Ramos (cell line): ENCODE data around the gene RAD51B.
"Not testable (repeated sequence)": the region's sequence is repeated elsewhere in the genome, so short reads cannot be mapped to it uniquely, and the experiment has no call there.

Source experiments
- in situ Hi-C: fragments of 300-500 bp; cut with MboI; formaldehyde crosslinking; loops from one replicate; pipeline ENCODE4 v1.14.3; 2022; ENCODE audit warnings: low sequenced_read_pairs; ENCODE audit not compliant: unreplicated experiment

The RAD51B gene

DNA sequence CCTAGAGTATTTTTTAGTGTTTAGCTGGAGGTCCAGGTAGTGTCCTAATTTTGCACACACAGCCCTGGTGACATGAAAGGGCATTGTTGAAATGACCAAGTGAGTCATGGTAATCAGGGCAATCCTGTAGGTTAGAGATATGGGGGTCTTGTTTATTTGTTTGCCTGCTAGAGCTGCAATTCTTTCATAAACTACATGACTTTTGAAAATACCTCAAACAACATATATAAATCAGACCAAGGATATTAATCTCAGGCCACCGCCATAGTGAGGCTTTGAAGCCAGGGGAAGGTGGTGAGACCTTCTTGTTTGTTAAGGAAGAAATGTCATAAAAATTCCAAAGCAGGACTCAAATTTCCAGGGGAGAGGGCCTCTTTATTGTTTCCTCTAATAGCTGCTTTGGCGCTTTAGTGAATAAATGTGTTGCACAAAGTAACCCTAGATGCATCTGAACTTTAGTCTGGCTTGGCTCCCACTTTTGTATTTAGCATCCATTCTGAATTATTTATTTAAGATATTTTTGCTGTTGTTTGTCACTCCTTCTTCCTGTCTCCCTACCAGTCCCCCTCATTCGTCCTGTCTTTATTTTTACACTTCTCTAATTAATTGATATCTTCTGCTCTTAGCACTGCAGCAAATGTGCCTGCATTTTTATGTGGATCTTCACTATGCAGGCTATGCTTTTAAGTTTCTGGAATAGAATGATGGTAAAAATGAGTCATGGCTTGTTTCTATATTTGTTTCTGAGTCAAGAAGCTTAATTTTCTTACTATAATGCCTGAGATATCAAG lies 430.3 kb downstream of the RAD51B start:
- in situ Hi-C loops: loop anchor here (10.0 to 25.0 kb wide), 2 partner anchors 313 to 535 kb away; no protein-coding TSS in a partner anchor

DNA sequence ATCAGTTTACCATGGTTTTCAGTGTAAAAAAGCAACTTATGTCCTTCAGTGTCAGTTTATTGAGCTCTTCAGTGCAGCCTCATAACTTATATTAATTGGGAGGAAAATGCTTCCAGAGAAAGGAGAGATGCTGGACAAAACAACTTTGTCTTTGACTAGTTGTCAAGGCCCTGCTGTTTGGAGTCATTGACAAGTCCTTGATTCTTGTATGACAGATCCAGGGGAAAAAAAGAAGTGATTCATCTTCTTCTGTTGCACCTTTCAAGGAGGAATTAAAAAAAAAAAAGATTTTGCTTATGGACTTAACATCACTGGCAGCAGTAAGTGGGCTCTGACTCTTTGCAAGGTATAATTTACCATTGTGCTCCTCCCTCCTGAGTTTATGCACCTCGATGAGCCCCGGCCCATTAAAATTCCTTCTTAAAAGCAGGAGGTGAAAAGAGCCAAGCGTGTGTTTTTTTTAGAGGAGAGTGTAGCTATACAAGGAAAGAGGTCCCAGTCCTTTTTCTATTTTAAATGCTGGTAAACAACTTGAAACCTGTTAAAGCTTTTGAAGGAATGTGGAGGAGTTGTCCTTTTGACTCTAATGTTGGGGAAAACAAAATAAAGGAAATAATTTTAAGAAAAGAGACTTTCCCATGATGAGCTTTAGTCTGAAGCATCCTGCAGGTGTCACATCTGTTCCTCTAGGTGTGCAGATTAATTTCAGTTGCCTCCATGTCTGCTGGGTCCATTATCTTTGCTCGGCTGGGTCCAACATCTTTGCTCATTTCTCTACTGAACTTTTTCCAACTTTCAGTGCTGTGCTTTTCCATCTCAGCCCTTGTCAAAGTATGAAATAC lies 431.6 kb downstream of the RAD51B start:
- in situ Hi-C loops: no loop called here

DNA sequence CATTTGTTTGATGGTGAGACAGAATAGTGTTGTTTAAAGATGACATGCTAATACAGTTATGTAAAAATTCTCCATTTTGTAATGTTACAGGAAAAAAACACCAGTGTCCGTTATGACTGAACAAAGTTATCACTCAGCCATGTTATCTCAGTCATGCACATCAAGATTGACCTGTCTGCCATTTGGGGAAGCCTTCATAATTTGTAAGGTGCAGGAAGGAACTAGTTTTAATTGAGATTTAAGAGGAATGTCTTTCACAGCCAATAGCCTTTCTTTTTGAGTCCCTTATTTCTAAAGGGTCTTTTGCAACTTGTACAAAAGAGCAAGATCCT lies 432.2 kb downstream of the RAD51B start:
- in situ Hi-C loops: no loop called here

DNA sequence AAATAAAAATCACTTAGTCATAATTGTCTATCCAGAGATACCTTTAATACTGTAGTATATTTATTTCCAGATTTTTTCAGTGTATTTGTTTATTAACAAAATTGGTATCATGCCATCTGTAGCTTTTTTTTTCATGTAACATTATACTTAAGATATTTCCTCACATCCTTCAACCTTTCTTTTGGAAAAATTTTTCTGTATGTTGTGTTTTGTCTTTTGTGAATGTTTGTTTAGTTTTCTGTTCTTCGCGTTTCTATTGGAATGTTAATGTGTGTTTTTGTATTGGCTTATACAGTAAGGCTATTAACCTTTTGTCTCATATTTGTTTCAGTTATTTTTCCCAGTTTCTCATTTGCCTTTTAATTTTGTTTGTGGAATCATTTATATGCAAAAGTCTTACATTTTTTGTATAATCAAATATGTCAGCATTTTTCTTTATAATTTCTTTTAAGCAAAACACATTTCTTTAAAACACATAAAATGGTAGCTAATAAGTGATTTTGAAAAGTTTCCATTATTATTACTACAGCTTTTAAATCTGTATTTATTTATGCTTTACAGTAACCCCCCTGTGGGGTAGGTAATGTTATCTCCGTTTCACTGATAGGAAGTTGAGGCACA lies 433.7 kb downstream of the RAD51B start:
- in situ Hi-C loops: no loop called here

DNA sequence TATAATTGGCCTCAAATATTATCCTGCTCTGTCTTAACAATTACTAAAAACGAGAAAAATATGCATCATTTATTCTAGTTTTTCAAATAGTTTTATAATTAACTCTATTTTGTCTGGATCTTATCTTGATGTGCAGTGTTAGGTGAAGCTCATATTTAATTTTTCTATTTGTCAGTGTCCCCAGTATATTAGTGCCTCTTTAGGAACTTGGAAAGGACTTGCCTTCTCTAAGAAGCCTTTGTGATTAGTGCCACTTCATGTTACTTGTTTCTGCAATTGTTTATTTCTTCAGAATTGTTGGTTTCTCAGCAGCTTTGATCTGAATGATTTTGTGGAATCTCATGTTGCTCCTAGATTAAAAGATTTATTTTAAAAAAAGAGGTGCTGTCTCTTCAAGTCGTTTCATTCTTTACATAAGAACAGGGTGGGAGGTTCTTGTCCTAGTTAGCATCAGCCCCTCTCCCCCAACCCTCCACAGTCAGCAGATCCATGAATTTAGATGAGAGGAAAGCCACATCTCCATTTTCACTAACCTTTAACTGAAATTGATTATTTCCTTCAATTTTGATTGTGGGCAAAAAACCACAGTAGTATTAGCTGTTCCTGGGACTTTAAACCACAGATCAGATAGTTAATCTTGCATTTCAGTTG lies 434.4 kb downstream of the RAD51B start:
- in situ Hi-C loops: no loop called here

DNA sequence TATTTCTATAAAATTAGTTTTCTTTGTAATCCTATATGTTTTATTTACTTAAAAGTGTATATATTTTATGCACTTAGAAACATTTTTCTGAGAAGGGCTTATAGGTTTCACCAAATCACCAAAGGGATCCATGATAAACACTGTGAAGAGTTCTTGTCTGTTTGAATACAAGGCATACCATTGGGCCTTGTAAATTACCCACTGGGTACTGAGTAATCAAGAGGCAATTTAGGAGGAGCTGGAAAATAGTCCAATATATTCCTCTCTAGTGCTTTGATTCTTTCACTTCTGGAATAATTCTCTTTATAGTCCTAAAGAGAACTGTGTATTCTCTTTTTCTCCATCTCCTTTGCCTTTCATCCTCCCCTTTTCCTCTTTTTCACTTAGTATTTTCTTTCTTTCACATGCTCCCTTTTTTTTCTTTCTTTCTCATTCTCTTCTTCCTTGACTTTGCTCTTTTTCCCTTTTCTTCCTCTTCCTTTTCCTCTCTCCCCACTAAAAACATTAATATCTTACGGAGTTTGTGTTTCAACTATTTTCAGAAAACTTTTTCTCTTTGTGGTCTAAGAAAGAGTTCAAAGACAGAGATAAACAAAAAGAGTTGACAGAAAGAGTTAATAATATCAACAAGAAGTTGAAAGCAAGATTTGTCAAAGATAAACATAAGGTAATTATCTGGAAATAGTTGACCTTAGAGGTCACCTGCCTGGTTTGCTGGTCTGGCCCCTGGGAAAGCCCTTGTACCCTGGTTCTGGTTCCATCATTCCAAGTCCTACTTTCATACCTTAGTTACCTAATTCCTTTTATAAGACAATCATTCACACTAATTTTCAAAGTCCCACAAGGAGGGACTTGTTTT lies 435.3 kb downstream of the RAD51B start:
- in situ Hi-C loops: no loop called here

DNA sequence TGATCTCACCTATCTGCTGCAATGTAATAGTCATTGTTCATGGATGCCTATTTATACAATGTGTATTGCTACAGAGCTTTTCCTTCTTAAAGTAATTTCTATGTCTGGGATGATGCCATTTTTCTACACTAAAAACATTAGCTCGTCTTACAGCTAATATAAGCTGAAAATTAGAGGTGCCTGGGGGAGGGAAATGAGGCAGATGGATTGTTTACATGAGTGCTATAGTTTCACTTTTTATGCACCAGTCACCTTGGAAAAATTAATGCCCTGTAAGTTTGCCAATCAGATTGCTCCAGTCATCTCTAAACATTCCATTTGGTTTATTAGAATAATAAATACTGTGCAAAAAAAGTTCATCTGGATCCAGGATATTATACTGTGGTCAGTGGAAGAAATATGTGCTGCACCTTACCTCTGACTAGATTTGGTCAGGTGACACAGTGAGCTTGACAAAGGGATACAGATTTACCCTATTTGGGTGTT lies 436.2 kb downstream of the RAD51B start:
- in situ Hi-C loops: no loop called here

DNA sequence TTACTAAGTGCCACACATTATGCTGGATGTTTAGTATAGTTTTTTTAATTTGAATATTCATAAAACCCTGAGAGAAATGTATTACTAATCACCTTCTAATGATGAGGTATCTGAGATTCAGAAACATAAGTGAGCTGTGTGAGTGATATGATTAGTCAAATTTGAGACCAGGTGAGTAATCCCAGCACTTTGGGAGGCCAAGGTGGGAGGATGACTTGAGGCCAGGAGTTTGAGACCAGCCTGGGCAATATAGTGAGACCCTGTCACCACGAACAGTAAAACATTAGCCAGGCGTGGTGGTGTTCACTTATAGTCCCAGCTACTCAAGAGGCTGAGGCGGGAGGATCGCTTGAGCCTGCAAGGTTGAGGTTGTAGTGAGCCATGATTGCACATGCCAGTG lies 438.4 kb downstream of the RAD51B start:
- in situ Hi-C loops: no loop called here

DNA sequence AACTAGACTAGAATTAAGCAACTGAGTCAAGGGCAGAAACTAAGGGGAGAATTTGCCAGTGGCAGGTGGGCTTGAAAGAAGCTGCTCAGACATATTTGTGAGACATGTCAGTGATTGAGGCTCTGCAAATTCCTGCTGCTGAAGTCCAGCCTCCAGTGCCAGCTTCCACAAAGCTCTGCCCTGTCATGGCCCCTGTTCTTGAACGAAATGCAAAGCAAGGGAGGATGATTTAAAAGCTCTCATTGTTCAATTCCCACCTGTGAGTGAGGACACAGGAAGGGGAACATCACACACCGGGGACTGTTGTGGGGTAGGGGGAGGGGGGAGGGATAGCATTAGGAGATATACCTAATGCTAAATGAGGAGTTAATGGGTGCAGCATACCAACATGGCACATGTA lies 439.4 kb downstream of the RAD51B start:
- in situ Hi-C loops: not testable (repeated sequence)

DNA sequence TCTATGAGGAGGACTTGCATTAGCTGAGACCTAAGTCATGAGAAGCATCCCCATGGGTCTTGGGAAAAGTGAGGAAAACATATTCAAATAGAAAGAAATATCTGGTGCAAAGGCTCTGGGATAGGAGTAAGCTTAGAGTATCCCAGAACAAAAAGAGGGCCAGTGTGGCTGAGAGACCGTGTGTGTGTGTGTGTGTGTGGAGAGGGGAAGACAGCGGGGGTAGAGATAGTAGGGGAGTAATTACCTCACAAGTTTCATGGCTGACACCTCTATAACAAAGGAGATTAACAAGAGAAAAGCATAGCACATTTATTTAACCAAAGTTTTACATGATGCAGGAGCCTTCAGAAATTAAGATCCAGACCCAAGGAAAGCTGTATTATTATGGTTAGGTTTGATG lies 440.5 kb downstream of the RAD51B start:
- in situ Hi-C loops: no loop called here

DNA sequence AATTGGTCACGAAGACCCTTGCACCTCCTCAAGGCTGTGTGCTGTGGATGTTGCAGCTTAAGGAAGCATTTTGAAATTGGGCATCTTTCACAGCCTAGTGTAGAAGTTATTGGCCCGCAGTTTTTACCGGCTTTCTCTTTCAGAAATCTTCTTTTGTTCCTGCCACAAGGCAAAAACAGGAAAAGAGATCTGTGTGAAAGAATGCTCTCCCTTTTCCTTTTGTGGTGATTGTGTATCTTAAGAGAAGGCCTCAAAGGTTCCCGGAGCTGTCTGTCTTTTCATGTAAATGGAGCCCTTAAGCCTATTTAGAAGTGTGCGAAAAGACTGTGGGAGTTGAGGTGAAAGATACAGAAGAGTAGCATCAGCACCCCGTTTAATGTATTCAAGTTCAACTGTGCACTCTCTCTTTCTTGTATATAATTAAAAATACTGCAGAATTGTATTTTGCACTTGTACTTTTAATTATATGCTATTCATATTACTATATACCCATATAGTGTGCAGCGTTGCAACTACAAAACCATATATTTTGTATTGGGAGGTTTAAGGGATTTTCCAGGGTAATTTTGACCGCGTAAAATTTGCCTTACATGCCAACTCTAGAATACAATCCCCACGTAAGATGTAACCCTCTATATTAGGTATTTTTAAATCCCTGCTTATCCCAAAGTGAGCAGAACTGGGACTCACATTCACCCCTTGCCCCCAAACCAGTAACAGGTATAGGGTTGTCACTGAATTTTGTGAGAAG lies 441.7 kb downstream of the RAD51B start:
- in situ Hi-C loops: no loop called here

DNA sequence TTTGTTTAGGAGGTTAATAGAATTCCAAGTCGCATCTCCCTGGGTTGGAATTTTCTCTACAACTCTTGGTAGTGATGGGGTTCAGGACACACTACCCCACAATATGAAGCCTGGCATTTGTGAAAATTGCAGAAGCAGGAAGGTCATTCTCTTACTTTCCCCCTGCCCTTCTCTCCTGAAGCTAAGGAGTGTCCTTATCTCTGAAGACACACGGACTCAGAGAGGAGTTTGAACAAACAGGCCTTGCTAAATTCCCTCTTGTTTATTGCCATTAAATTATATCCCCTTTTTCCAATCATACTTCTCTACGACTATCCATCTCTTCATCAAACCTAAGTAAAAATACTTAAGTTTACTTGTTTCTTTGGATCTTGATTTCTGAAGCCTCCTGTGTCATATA lies 443.0 kb downstream of the RAD51B start:
- in situ Hi-C loops: no loop called here

DNA sequence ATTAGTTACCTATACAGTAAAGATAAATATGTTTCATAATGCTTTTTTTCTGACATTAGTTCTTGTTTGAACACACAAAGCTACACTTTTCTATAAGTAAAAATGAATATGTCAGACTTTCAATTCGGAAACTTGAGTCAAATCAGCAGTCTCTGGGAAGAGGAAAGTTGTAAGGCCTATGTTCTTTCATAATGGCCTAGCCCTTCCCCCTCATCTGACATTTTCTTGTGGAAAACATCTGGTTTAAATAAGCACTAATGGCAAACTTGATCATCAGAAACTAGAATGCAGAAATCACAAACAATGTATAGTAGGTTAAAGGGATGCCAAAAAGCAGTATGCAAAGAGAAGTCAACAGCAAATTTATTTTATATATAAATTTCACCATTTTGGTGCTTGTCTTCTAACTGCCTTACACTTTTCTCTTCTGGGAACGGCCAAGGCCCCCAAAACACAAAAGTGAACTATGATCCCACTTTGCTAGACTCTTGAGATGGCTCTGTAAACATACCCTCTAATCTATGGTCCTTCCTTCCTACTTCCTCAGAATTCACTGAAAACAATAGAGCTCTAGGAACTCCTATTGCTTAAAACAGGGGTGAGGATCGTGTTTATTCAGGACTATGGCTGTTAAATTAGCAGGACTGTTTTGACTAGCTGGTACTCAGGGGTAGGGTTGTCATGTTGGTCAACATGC lies 444.1 kb downstream of the RAD51B start:
- in situ Hi-C loops: no loop called here

DNA sequence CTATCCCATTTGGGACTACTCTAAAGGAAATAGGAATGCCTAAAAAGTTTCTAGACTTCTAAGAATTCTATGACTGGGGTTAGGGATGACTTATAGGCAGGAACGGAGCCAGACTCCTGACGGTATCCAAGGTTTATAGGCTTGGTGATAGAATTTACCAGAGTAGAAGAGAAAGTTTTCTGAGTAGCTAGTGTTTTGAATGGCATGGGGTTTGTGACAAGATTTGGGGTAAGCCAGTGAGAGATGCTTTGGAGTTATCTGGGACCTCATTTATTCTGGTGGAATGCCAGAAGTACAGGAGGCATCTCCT lies 444.6 kb downstream of the RAD51B start:
- in situ Hi-C loops: no loop called here

DNA sequence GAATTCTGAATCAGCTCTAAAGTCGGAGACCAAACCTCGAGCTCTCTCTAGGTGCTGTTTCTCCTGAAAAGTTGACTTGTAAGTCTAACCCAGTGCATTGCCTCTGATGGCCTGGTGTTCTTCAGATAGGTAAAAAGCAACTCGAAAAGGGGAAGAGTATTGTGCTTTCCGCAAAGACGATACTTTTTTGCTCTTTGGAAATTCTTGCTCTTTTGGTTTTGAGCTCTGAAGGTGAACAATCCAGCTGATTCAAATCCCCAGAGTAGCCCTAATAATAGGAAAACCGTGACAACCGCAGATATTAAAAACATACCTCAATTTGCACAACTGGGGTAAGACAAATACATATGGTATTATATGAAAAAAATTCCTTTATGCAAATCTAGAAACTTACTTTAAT lies 447.4 kb downstream of the RAD51B start:
- in situ Hi-C loops: no loop called here

DNA sequence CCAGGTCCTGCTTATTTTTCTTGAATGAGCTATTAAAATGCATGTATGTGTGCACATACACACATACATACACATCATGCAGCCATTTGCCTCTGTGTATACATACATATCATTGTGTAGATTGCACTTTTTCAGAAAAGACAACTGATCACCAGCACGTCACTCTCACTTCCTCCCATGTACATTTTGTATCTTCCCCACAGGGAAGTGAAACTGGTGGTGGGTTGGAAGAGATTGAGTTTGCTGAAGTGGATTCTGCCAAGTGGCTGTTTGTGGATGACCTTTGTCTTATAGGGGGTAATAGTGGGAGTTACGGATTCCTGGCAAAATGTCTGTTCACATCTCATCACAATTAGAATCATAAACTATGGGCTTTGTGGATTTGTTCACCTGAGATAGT lies 448.6 kb downstream of the RAD51B start:
- in situ Hi-C loops: no loop called here

DNA sequence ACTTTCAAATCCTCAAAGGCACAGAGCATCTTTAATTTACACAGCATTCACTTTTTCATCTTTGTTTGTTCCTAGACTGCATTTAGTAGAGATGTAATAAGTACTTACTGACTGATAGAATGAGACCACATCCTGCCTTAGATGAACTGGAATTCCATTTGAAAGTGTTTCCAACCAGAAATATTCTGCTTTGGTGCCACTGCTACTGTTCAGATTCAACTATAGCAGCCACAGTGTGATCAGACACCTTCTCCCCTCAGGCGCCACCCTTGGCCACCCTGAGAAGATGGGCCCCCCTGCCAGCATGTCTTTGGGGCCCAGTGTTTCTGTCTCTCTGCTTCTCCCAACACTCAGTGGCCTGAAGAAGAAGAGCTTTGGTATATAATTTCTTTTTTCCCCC lies 449.1 kb downstream of the RAD51B start:
- in situ Hi-C loops: no loop called here

DNA sequence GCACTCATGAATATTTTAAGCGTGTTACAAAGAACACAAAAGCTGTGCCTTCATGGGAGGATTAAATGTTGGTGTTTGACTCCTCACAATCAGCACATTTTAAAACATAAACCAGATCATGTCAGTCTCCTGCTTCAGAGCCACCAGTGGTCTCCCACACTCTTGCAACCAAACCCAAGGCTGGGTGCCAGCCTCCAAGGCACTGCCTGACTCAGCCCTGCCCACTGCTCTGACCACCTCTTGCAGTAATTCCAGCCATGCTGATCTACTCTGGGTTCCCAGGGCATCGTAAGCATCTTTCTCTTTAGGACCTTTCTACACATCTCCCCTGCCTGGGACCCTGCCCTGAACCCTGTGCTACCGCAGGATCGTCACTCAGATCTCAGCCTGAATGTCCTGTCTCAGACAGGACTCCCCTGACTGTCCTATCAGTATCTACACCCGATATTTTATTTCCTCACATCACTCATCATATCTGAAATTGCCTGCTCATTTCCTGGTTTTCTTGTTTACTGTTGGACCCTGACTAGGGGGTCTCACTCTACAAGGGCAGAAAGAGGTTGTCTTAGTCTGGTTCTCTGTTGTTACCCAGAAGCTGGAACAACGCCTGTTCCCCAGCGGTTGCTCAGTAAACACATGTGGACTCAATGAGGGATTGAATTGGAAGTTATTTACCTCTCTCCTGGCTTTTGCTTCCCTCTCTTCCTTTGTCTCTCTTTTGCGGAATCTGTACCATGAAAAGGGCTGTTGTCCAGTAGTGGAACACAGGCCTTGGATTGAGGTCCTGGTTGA lies 449.8 kb downstream of the RAD51B start:
- in situ Hi-C loops: no loop called here
